Adrenal gland (tissue), 12 donors: ENCODE data around the gene ZNF440. TPM values are rescaled to one million over a fixed set of nuclear protein-coding genes. Genes with fewer than 3 reads are reported as not detected.
"Not testable (repeated sequence)": the region's sequence is repeated elsewhere in the genome, so short reads cannot be mapped to it uniquely, and the experiment has no call there.

Experiments
- DNase-seq, 7 donors: peaks; one replicate each; pipeline ENCODE4 v3.0.0-alpha.2; 2019 to 2020
- H3K27ac ChIP-seq, 5 donors: fragments of 200-600 bp; sonication (generic) in 4 of 5; 1 replicate in 3 of 5; 2 replicates in 2 of 5; pipeline versions ENCODE4 v1.5.1 to v1.8.0; 2016 to 2020; ENCODE audit warnings: mild to moderate bottlenecking in 1 of 5
- H3K27me3 ChIP-seq: fragments of 200-600 bp; 2 replicates; pipeline ENCODE4 v1.8.0; 2021
- H3K36me3 ChIP-seq, 2 donors: fragments of 200-600 bp; replicated peaks in 1 of 2; 1 replicate in 1 of 2; 2 replicates in 1 of 2; pipeline versions ENCODE4 v1.5.1 to v1.8.0; 2018 to 2022
- H3K4me1 ChIP-seq, 2 donors: fragments of 200-600 bp; replicated peaks in 1 of 2; 1 replicate in 1 of 2; 2 replicates in 1 of 2; pipeline versions ENCODE4 v1.5.1 to v1.8.0; 2018 to 2021
- H3K4me3 ChIP-seq, 4 donors: fragments of 200-600 bp; sonication (generic) in 3 of 4; one replicate each; pipeline ENCODE4 v1.5.1; 2016 to 2018
- H3K9me3 ChIP-seq, 3 donors: fragments of 200-600 bp; sonication (generic) in 1 of 3; replicated peaks in 1 of 3; 1 replicate in 2 of 3; 2 replicates in 1 of 3; pipeline versions ENCODE4 v1.5.1 to v1.8.0; 2016 to 2021
- CTCF ChIP-seq, 6 experiments: fragments of 450-650 bp in 4 of 6; fragments of 200-600 bp in 2 of 6; sonication (generic) in 1 of 6; IDR thresholded peaks; 1 replicate in 5 of 6; 2 replicates in 1 of 6; pipeline versions ENCODE4 v1.5.1 to v1.8.0; 2016 to 2021; ENCODE audit warnings: antibody characterized with exemption in 6 of 6, mild to moderate bottlenecking in 2 of 6, moderate library complexity in 1 of 6
- POLR2A ChIP-seq, 2 donors: fragments of 450-650 bp; IDR thresholded peaks; one replicate each; pipeline ENCODE4 v1.6.1; 2017; ENCODE audit warnings: antibody characterized with exemption in 2 of 2, mild to moderate bottlenecking in 2 of 2, moderate library complexity in 1 of 2
- WGBS, 4 donors: extraction: QIAGEN DNeasy Blood & Tissue Kit in 2 of 4; methylation state at CpG; one replicate each; pipeline versions ENCODE4 v1.1.5 to v1.1.7; 2013 to 2017; 5-methylcytosine and 5-hydroxymethylcytosine counted together
- intact Hi-C, 2 donors: fragments of 100-400 bp; cut with DNase I; formaldehyde crosslinking; loops; one replicate each; pipeline versions ENCODE4 v1.14.1 to v1.15.0; 2022 to 2023
- polyA plus RNA-seq, 3 donors: library from polyadenylated mRNA; stranded (reverse); fragments of 200-250 nt in 2 of 3; fragments of 350-450 nt in 1 of 3; fragmentation: Illumina TruSeq in 1 of 3; extraction: RNeasy Lipid Tissue Mini Kit (QIAGEN cat#74804) in 1 of 3; gene quantifications; one replicate each; pipeline ENCODE4 v1.2.3, GENCODE V29; 2013 to 2014
- total RNA-seq, 9 donors: library from RNA; depleted of rRNA in 4 of 9; stranded (reverse); fragments of >200 nt in 4 of 9; fragments of 120-200 nt in 1 of 9; fragmentation: NEBNext Ultra II Directional in 1 of 9; extraction: Animal tissue kit (Norgen Biotek cat#: 25700) in 1 of 9; gene quantifications; one replicate each; pipeline versions ENCODE4 v1.1.0 to v1.2.4, GENCODE V29; 2013 to 2023
- donor health status: healthy with polysubstance abuse.
- donor health status: Bipolar disorder and iron deficiency.
- donor health status: DM: yes; HTN: yes; CAD: no.
- donor health status: DM: no; HTN: no; CAD: no.
- donor health status: DM: no; HTN: no; CAD: no.
- donor health status: DM: yes; HTN: yes; CAD: no.

ZNF440 gene
- total and polyA plus RNA-seq, 12 donors, result 3.4 to 14.5 (median 8.4) TPM

- no peaks in the 10 kb centered on the region for H3K9me3 ChIP-seq
- no peak for TF ChIP-seq CTCF (IDR thresholded peaks at IDR 0.05)
- no peak for TF ChIP-seq POLR2A (IDR thresholded peaks at IDR 0.05)
- peaks cover 0 to 10% of the 10 kb centered on the region in 2 donors for H3K4me1 ChIP-seq
- H3K4me3 ChIP-seq, result peak overlapping the region in 2 of 4 donors; percentile 64 to 71
- H3K27me3 ChIP-seq, result no peaks in the 10 kb centered on the region
- H3K36me3 ChIP-seq, result no peaks in the 10 kb centered on the region
- intact Hi-C loops, result no loop called here
- H3K27ac ChIP-seq, result peak overlapping the region in 2 of 5 donors; percentile 67 to 83
- no peak for DNase-seq
- 34 to 76% (median 42%) methylated on average over 5 to 11 of the region's 11 CpGs for WGBS, 4 donors
Measured at GRCh38 chr19:11848200-11848593, 34.1 kb downstream of the ZNF440 start.

GRCh38 chr19:11848594-11849469 is 34.8 kb downstream of the ZNF440 start, which contains the start of gene ZNF439:
ZNF439 (plus strand) TSS chr19:11848726; CDS start chr19:11848868, 142 bp downstream.
- intact Hi-C loops, result no loop called here
- Histone ChIP-seq H3K36me3 (no peaks in the 10 kb centered on the region), H3K4me3 (peak within 1 kb of the TSS in 3 of 4 donors; percentile 50 to 71 (median 64)), H3K4me1 (peaks cover 0 to 10% of the 10 kb centered on the region in 2 donors), H3K27me3 (no peaks in the 10 kb centered on the region), H3K9me3 (no peaks in the 10 kb centered on the region), H3K27ac (peak within 1 kb of the TSS in 2 of 5 donors; percentile 67 to 83)
- peak; percentile 86 to 97 (median 92) for DNase-seq
- TF ChIP-seq POLR2A (IDR thresholded peaks at IDR 0.05) (peak in 1 of 2 donors; percentile 41), CTCF (IDR thresholded peaks at IDR 0.05) (no peak)
- 1 to 3% (median 1%) methylated on average over 32 to 59 of the region's 59 CpGs for WGBS, 4 donors

GRCh38 chr19:11850289-11850688 is 36.2 kb downstream of the ZNF440 start:
- H3K4me3 ChIP-seq, H3K36me3 ChIP-seq, intact Hi-C loops, H3K27ac ChIP-seq, DNase-seq, H3K9me3 ChIP-seq, H3K4me1 ChIP-seq, H3K27me3 ChIP-seq: not testable (repeated sequence)
- 92 to 100% (median 99%) methylated on average over 4 of the region's 4 CpGs for WGBS, 4 donors

- H3K27ac ChIP-seq, result no peak overlapping the region
- H3K4me3 ChIP-seq, result no peak overlapping the region
- TF ChIP-seq POLR2A (IDR thresholded peaks at IDR 0.05) (no peak), CTCF (IDR thresholded peaks at IDR 0.05) (no peak)
- H3K27me3 ChIP-seq, result no peaks in the 10 kb centered on the region
- H3K4me1 ChIP-seq, result peaks cover 0 to 10% of the 10 kb centered on the region in 2 donors
- 71 to 95% (median 80%) methylated on average over 3 of the region's 3 CpGs for WGBS, 4 donors
- H3K9me3 ChIP-seq, result no peaks in the 10 kb centered on the region
- intact Hi-C loops, result no loop called here
- no peak for DNase-seq
- no peaks in the 10 kb centered on the region for H3K36me3 ChIP-seq
Measured at GRCh38 chr19:11853358-11853757, 39.3 kb downstream of the ZNF440 start.
